Breast epithelium (tissue), 4 donors: ENCODE data around the gene TRIO. TPM values are rescaled to one million over a fixed set of nuclear protein-coding genes. Genes with fewer than 3 reads are reported as not detected.
A peak's percentile ranks its signal among the peaks of the same experiment; 100 is the strongest.

Source experiments
- DNase-seq, 2 donors: peaks; one replicate each; pipeline ENCODE4 v3.0.0-alpha.2; 2019; ENCODE audit warnings: low spot score in 2 of 2
- H3K27ac ChIP-seq, 2 donors: fragments of 200-600 bp; sonication (generic) in 1 of 2; one replicate each; pipeline ENCODE4 v1.5.1; 2016 to 2019; ENCODE audit warnings: mild to moderate bottlenecking in 1 of 2
- H3K27me3 ChIP-seq, 2 donors: fragments of 200-600 bp; sonication (generic) in 1 of 2; one replicate each; pipeline versions ENCODE4 v1.5.1 to v1.6.0; 2017 to 2019; ENCODE audit warnings: control low read depth in 1 of 2, mild to moderate bottlenecking in 1 of 2
- H3K36me3 ChIP-seq: fragments of 200-600 bp; one replicate; pipeline ENCODE4 v1.5.1; 2019
- H3K4me1 ChIP-seq, 2 donors: fragments of 200-600 bp; sonication (generic); one replicate each; pipeline ENCODE4 v1.5.1; 2016 to 2019; ENCODE audit warnings: control low read depth in 1 of 2
- H3K4me3 ChIP-seq, 3 donors: fragments of 200-600 bp; sonication (generic); 1 replicate in 2 of 3; 2 replicates in 1 of 3; pipeline ENCODE4 v1.5.1; 2016 to 2019; ENCODE audit warnings: mild to moderate bottlenecking in 3 of 3, moderate library complexity in 2 of 3
- H3K9me3 ChIP-seq, 2 donors: fragments of 200-600 bp; sonication (generic) in 1 of 2; one replicate each; pipeline ENCODE4 v1.5.1; 2016 to 2019; ENCODE audit warnings: control low read depth in 1 of 2
- POLR2A ChIP-seq: fragments of 450-650 bp; IDR thresholded peaks from one replicate; pipeline ENCODE4 v1.6.1; 2016; ENCODE audit warnings: antibody characterized with exemption, mild to moderate bottlenecking, moderate library complexity
- POLR2AphosphoS5 ChIP-seq, 3 donors: sonication (generic); formaldehyde crosslinking; IDR thresholded peaks; one replicate each; pipeline ENCODE4 v1.6.1; 2017; ENCODE audit warnings: antibody characterized with exemption in 3 of 3
- intact Hi-C: fragments of 100-400 bp; cut with DNase I; formaldehyde crosslinking; loops from one replicate; pipeline ENCODE4 v1.15.1; 2023; ENCODE audit warnings: low total_unique reads
- total RNA-seq, 3 donors: library from RNA; depleted of rRNA; stranded (reverse); fragments of >200 nt; gene quantifications; one replicate each; pipeline ENCODE4 v1.1.0, GENCODE V29; 2016
- TF ChIP-seq, protein P1 (sequence below), 3 donors: fragments of 450-650 bp; IDR thresholded peaks; one replicate each; pipeline ENCODE4 v1.5.1; 2016 to 2017; ENCODE audit warnings: antibody characterized with exemption in 3 of 3, mild to moderate bottlenecking in 3 of 3, moderate library complexity in 3 of 3

Gene TRIO
- total RNA-seq, 3 donors from 2014 or later = 191 to 209 (median 193) TPM

DNA sequence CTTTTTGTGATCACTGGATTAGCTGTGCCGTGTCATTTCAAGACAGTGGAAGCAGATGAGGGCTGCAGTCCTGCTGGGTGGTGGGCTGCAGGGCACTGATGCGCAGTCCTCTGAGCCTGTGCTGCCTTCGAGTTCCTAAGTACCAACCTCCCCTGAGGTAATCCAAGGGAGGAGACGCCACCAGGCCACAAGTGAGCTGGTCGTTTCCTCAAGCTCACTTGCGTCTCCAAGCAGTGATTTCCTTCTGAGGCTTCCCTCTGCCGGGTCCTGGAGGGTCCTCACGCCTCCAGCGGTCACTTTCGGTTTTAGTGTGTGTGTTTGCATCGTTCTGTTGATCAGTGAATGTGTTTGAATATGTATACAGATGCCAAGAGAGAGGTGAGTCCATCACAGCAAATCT, 115.7 kb downstream of the TRIO start:
- peak overlapping the region in 1 of 2 donors; percentile 21 for H3K27ac ChIP-seq
- intact Hi-C loops = no loop called here
- H3K4me3 ChIP-seq = no peak overlapping the region
- no peak for TF ChIP-seq POLR2A
- peaks cover 4 to 8% of the 10 kb centered on the region in 2 donors for H3K4me1 ChIP-seq
- DNase-seq = no peak
- H3K36me3 ChIP-seq = no peaks in the 10 kb centered on the region
- no peaks in the 10 kb centered on the region for H3K27me3 ChIP-seq
- no peaks in the 10 kb centered on the region for H3K9me3 ChIP-seq

DNA sequence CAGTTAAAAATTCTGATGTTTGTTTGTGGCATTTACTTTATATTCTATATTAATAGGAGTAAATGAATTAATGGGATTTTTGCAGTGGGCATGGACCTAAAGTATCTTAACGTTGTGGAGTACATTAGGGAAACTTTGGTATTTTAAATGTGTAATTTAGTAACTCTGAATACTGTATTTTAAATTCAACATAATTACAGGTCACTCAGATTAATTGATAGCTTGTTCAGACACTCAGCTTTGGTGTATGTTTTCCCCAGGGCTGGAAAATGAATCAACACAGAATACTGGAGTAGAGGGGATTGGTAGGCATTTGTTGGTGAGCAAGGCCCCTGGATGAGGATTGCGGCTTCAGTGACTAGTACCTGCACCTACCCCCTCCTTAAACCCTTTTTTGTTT, 117.5 kb downstream of the TRIO start:
- no peak for TF ChIP-seq POLR2A
- TF ChIP-seq, protein P1, sequence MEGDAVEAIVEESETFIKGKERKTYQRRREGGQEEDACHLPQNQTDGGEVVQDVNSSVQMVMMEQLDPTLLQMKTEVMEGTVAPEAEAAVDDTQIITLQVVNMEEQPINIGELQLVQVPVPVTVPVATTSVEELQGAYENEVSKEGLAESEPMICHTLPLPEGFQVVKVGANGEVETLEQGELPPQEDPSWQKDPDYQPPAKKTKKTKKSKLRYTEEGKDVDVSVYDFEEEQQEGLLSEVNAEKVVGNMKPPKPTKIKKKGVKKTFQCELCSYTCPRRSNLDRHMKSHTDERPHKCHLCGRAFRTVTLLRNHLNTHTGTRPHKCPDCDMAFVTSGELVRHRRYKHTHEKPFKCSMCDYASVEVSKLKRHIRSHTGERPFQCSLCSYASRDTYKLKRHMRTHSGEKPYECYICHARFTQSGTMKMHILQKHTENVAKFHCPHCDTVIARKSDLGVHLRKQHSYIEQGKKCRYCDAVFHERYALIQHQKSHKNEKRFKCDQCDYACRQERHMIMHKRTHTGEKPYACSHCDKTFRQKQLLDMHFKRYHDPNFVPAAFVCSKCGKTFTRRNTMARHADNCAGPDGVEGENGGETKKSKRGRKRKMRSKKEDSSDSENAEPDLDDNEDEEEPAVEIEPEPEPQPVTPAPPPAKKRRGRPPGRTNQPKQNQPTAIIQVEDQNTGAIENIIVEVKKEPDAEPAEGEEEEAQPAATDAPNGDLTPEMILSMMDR (IDR thresholded peaks at IDR 0.05) = no peak
- no peak for TF ChIP-seq POLR2AphosphoS5 (IDR thresholded peaks at IDR 0.05)
- Histone ChIP-seq H3K4me3 (no peak overlapping the region), H3K27ac (no peak overlapping the region), H3K36me3 (no peaks in the 10 kb centered on the region), H3K9me3 (no peaks in the 10 kb centered on the region), H3K4me1 (peaks cover 4 to 8% of the 10 kb centered on the region in 2 donors), H3K27me3 (no peaks in the 10 kb centered on the region)
- no peak for DNase-seq
- intact Hi-C loops = no loop called here

DNA sequence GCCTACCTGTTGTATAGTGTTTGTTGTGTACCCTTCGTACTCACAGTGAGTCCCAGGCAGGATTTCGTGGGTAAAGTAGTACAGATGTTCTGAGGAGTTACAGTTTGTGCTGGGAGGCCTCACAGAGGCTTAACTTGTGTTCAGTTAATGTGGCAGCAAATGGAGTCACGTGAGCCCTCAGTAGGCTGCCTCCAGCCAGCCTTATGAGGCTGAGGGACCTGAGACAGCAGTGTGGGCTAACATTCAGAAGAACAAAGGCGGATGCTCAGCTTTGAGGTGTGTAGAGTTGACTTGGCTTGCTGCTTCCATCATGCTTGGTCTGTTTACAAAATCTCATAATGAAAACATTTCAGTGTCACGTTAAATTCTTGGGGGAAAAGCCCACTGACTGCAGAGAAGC, 118.1 kb downstream of the TRIO start:
- intact Hi-C loops = no loop called here
- Histone ChIP-seq H3K4me1 (peaks cover 4 to 8% of the 10 kb centered on the region in 2 donors), H3K4me3 (no peak overlapping the region), H3K27ac (no peak overlapping the region), H3K27me3 (no peaks in the 10 kb centered on the region), H3K36me3 (no peaks in the 10 kb centered on the region), H3K9me3 (no peaks in the 10 kb centered on the region)
- TF ChIP-seq POLR2AphosphoS5 (IDR thresholded peaks at IDR 0.05) (no peak), POLR2A (no peak)
- TF ChIP-seq, protein P1 (IDR thresholded peaks at IDR 0.05) = no peak
- DNase-seq = no peak

DNA sequence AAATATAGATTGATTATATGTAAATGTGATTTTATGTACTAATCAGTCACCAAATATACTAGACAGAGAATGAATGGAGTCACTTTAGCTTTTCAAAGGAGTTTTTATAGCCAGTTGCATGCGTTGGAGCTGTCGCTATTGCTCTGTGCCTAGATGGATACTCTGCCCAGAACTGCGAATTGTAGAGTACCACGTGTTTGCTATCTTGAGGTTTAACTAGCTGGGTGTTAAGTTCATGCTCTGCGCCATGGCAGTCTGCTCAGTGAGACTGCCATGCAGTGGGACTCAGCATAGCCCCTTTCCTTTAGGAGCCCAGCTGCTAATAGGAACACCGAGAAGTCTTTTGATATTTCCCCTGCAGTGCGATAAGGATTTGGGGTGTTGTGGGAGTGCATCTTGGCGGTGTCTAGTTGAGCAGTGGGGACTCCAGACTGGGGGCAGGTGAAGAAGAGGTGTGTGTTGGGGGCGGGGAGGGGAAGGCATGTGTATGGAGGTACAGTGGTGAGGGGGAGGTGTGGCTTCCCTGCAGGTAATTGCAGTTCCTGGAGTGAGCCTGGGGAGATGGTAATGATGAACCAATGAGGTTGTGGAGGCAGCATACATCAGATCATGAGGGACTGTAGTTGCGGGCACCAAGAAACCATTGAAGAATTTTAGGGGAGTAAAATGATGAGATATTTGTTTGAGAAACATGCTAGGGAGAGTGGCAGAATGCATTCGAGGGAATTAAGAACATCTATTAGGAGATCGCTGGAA, 118.9 kb downstream of the TRIO start:
- Histone ChIP-seq H3K27ac (no peak overlapping the region), H3K4me1 (peaks cover under 1 to 2% of the 10 kb centered on the region in 2 donors), H3K4me3 (no peak overlapping the region), H3K36me3 (no peaks in the 10 kb centered on the region), H3K27me3 (no peaks in the 10 kb centered on the region), H3K9me3 (no peaks in the 10 kb centered on the region)
- DNase-seq = no peak
- no peak for TF ChIP-seq POLR2A
- no peak for TF ChIP-seq POLR2AphosphoS5 (IDR thresholded peaks at IDR 0.05)
- TF ChIP-seq, protein P1 (IDR thresholded peaks at IDR 0.05) = no peak
- intact Hi-C loops = no loop called here

DNA sequence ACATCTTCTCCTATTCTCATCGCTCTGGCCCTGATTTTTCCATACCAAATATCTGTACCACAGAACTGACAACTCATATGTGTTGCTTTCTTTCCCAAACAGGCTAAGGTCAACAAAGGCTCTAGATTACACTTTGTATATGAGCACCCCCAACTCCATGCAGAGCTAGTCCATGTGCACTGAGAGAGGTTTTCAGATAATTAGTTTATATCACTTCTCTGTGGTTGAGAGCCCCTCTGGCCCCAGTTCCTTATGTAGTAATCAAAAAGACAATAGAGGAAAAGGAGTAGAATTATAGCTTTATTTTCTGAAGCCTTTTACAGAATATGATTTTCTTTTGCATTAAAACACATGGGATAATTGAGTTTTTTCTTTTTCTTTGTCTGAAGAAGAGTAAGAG, 120.0 kb downstream of the TRIO start:
- Histone ChIP-seq H3K27me3 (no peaks in the 10 kb centered on the region), H3K4me3 (no peak overlapping the region), H3K9me3 (no peaks in the 10 kb centered on the region), H3K27ac (peak overlapping the region in 1 of 2 donors; percentile 12), H3K4me1 (no peaks in the 10 kb centered on the region), H3K36me3 (no peaks in the 10 kb centered on the region)
- intact Hi-C loops = no loop called here
- no peak for DNase-seq
- TF ChIP-seq POLR2A (no peak), POLR2AphosphoS5 (IDR thresholded peaks at IDR 0.05) (no peak)
- TF ChIP-seq, protein P1 (IDR thresholded peaks at IDR 0.05) = no peak
